Inflammatory macrophage treated with lipopolysaccharide for 4 hours (primary cell): ENCODE results near the gene IGF1.
"Not testable (repeated sequence)": the region's sequence is repeated elsewhere in the genome, so short reads cannot be mapped to it uniquely, and the experiment has no call there.

Source experiments
- DNase-seq: peaks from one replicate; pipeline ENCODE4 v3.0.0-alpha.2; 2020

The IGF1 gene

GRCh38 chr12:102454808-102455760, 25.3 kb downstream of the IGF1 start:
- DNase-seq = peak; percentile 66

GRCh38 chr12:102454330-102454729, 26.0 kb downstream of the IGF1 start:
- no peak for DNase-seq

GRCh38 chr12:102452605-102453004, 27.8 kb downstream of the IGF1 start:
- no peak for DNase-seq

- not testable (repeated sequence) for DNase-seq
These were observed 31.3 kb downstream of the IGF1 start for GRCh38 chr12:102449018-102449417.

- DNase-seq = not testable (repeated sequence)
These were observed 32.9 kb downstream of the IGF1 start for GRCh38 chr12:102447426-102447825.

GRCh38 chr12:102444707-102445106, 35.7 kb downstream of the IGF1 start:
- DNase-seq = no peak

- no peak for DNase-seq
These were observed 36.3 kb downstream of the IGF1 start for GRCh38 chr12:102444093-102444492.

GRCh38 chr12:102441077-102441596, 39.2 kb downstream of the IGF1 start:
- DNase-seq = no peak

- DNase-seq = no peak
These were observed 40.6 kb downstream of the IGF1 start for GRCh38 chr12:102439426-102440405.

- no peak for DNase-seq
These were observed 41.5 kb downstream of the IGF1 start for GRCh38 chr12:102438827-102439210.

- no peak for DNase-seq
These were observed 42.1 kb downstream of the IGF1 start for GRCh38 chr12:102438047-102438826.

GRCh38 chr12:102437511-102437910, 42.9 kb downstream of the IGF1 start:
- DNase-seq = no peak

- no peak for DNase-seq
These were observed 43.5 kb downstream of the IGF1 start for GRCh38 chr12:102436867-102437266.

- DNase-seq = no peak
These were observed 44.4 kb downstream of the IGF1 start for GRCh38 chr12:102435827-102436436.

GRCh38 chr12:102433304-102433703, 47.1 kb downstream of the IGF1 start:
- DNase-seq = no peak

- DNase-seq = no peak
These were observed 49.7 kb downstream of the IGF1 start for GRCh38 chr12:102430661-102431060.

GRCh38 chr12:102429211-102430154, 50.9 kb downstream of the IGF1 start:
- DNase-seq = no peak

GRCh38 chr12:102427543-102427941, 52.8 kb downstream of the IGF1 start:
- no peak for DNase-seq

- DNase-seq = no peak
These were observed 53.5 kb downstream of the IGF1 start for GRCh38 chr12:102426599-102427542.
